ENCODE data around the gene CELF2.

DNA sequence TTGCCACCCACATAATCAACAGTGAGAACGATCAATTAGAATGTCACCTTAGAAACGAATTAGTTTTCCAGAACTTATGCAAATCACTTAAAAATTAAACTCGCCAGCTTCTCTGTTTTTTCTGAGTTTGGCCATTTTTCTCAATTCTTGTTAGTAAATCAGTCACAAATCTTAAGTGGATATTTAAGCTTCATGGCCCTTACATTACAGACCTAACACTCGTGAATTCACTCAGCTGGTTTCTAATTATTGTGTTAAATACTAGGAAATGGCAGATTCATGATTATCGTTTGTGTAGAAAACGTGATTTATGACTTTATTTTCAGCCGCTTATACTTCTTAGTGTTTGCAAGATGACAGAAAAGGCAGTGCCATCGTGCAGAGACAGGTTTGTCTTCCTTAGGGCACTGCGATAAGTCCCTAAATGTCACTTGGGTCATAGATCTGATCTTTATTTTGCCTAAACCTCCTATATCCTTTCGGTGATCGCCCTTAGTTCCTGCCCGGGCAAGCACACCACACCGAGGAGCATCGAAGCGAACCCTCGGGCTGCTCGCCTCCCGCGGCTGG is 587 bp upstream of the CELF2 start:
- 0 out of 2 replicates have a peak, but pooled peaks have one; percentile 39 for TF ChIP-seq EZH2phosphoT487 (IDR thresholded peaks at IDR 0.05; ENCODE audit: insufficient read depth, low read depth)
- TF ChIP-seq EZH2 (IDR thresholded peaks at IDR 0.05; ENCODE audit: insufficient read depth, poor library complexity, severe bottlenecking): peak; percentile 87

Measured in GM23248 (cell line).